GM12878 (cell line): ENCODE data around the gene SINHCAF. TPM values are rescaled to one million over a fixed set of nuclear protein-coding genes. Genes with fewer than 3 reads are reported as not detected.

Experiments
- BHLHE40 ChIP-seq, 2 experiments: fragments of 450-650 bp in 1 of 2; IDR thresholded peaks; 2 replicates each; pipeline ENCODE4 v1.6.1; 2011 to 2017; ENCODE audit warnings: low read depth in 2 of 2, borderline replicate concordance in 1 of 2, improper control_type of control experiment in 1 of 2, low read length in 1 of 2, mild to moderate bottlenecking in 1 of 2
- EP300 ChIP-seq, 2 experiments: fragments of 150-350 bp in 1 of 2; IDR thresholded peaks; 2 replicates each; pipeline ENCODE4 v1.6.1; 2011 to 2012; ENCODE audit warnings: low read depth in 2 of 2, low read length in 2 of 2, borderline replicate concordance in 1 of 2, improper control_type of control experiment in 1 of 2, inconsistent platforms in 1 of 2; ENCODE audit not compliant: control insufficient read depth in 1 of 2
- ETV6 ChIP-seq, 2 experiments: fragments of 450-650 bp in 1 of 2; IDR thresholded peaks in 1 of 2; conservative IDR thresholded peaks in 1 of 2; 2 replicates each; pipeline ENCODE4 v1.6.1; 2014; ENCODE audit warnings: antibody characterized with exemption in 1 of 2, borderline replicate concordance in 1 of 2, low read depth in 1 of 2, mild to moderate bottlenecking in 1 of 2, moderate library complexity in 1 of 2
- EZH2 ChIP-seq: IDR thresholded peaks from 2 replicates; pipeline ENCODE4 v1.6.1; 2012; ENCODE audit warnings: low read depth, mild to moderate bottlenecking, control low read depth, inconsistent platforms, low read length, borderline replicate concordance; ENCODE audit not compliant: control insufficient read depth
- IKZF2 ChIP-seq, 2 experiments: fragments of 450-650 bp; IDR thresholded peaks; 2 replicates each; pipeline ENCODE4 v1.6.1; 2017; ENCODE audit warnings: mild to moderate bottlenecking in 2 of 2, moderate library complexity in 2 of 2
- JUND ChIP-seq: IDR thresholded peaks from 2 replicates; pipeline ENCODE4 v1.6.1; 2012; ENCODE audit warnings: low read depth, mild to moderate bottlenecking, low read length, improper control_type of control experiment, moderate library complexity
- KDM1A ChIP-seq: fragments of 200-600 bp; sonication (generic); IDR thresholded peaks from 2 replicates; pipeline ENCODE4 v1.6.1; 2016; ENCODE audit warnings: borderline replicate concordance
- MTA3 ChIP-seq: IDR thresholded peaks from 2 replicates; pipeline ENCODE4 v1.6.1; 2012; ENCODE audit warnings: low read length, inconsistent platforms, borderline replicate concordance
- NBN ChIP-seq: fragments of 450-650 bp; IDR thresholded peaks from 2 replicates; pipeline ENCODE4 v1.6.1; 2016
- RAD21 ChIP-seq: IDR thresholded peaks from 2 replicates; pipeline ENCODE4 v1.6.1; 2011; ENCODE audit warnings: mild to moderate bottlenecking, low read depth, low read length, moderate library complexity; ENCODE audit not compliant: insufficient read depth
- RCOR1 ChIP-seq: conservative IDR thresholded peaks from 2 replicates; pipeline ENCODE4 v1.6.1; 2012; ENCODE audit warnings: low read depth, low read length, improper control_type of control experiment
- SIN3A ChIP-seq: IDR thresholded peaks from 2 replicates; pipeline ENCODE4 v1.6.1; 2012; ENCODE audit warnings: low read depth, low read length, improper control_type of control experiment
- STAT1 ChIP-seq: fragments of 450-650 bp; conservative IDR thresholded peaks from 2 replicates; pipeline ENCODE4 v1.6.1; 2014; ENCODE audit warnings: antibody characterized with exemption, mild to moderate bottlenecking
- TBL1XR1 ChIP-seq: IDR thresholded peaks from 2 replicates; pipeline ENCODE4 v1.6.1; 2012; ENCODE audit warnings: low read depth, low read length, improper control_type of control experiment
- ZZZ3 ChIP-seq: IDR thresholded peaks from 2 replicates; pipeline ENCODE4 v1.6.1; 2011; ENCODE audit warnings: low read depth; ENCODE audit not compliant: control insufficient read depth, insufficient read length
- polyA plus RNA-seq, 11 experiments: library from polyadenylated mRNA; depleted of rRNA in 4 of 11; unstranded in 6 of 11; stranded (reverse) in 5 of 11; fragments of >200 nt; fragmentation: Nextera tagmentation in 4 of 11; fragmentation: Illumina TruSeq in 1 of 11; extraction: Ambion mirVana in 4 of 11; extraction: Trizol in 1 of 11; gene quantifications; 1 replicate in 1 of 11; 2 replicates in 10 of 11; pipeline versions ENCODE4 v1.2.1 to v1.2.3, GENCODE V29; 2011 to 2016; ENCODE audit warnings: inconsistent platforms in 2 of 11, missing spikeins in 2 of 11, low read depth in 1 of 11
- total RNA-seq, 4 experiments: library from RNA; depleted of rRNA in 3 of 4; stranded (reverse); fragments of >200 nt in 3 of 4; fragmentation: Illumina TruSeq in 1 of 4; extraction: Trizol in 1 of 4; gene quantifications; 2 replicates each; pipeline versions ENCODE4 v1.2.1 to v1.2.3, GENCODE V29; 2013 to 2021
- TF ChIP-seq, protein P1 (sequence below): fragments of 450-650 bp; IDR thresholded peaks from 2 replicates; pipeline ENCODE4 v1.6.1; 2016; ENCODE audit warnings: mild to moderate bottlenecking
- TF ChIP-seq, protein P2 (sequence below): fragments of 450-650 bp; IDR thresholded peaks from 2 replicates; pipeline ENCODE4 v1.6.1; 2017; ENCODE audit warnings: mild to moderate bottlenecking
- TF ChIP-seq, protein P3 (sequence below): fragments of 450-650 bp; IDR thresholded peaks from 2 replicates; pipeline ENCODE4 v1.6.1; 2018; ENCODE audit warnings: mild to moderate bottlenecking, low read depth, moderate library complexity; ENCODE audit not compliant: partially characterized antibody

Gene SINHCAF
- total and polyA plus RNA-seq, 10 of the 15 experiments (the other 5 are each of a cell fraction or from before 2014, with no cell fraction given), result 60.4 to 156 (median 90.3) TPM

DNA sequence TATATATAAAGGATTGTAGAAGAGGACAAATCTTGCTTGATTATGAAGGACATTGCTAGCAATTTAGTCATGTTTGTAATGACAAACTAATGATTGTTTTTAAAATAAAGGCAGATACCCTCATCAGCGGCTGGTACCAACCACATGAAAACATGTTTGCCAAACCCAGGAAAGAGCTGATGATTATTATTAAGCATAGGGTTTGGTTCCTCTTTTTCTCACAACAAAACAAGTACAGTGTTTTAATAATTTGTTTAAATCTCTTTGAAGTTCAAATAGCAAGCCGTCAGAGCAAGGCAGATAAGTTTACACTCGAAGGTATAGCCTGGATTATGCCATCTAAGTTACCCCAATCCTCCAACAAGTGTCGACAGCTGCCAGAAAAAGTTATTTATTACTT, 5.3 kb upstream of the SINHCAF start (continued):
- TF ChIP-seq RCOR1, result no peak
- TF ChIP-seq, protein P1, sequence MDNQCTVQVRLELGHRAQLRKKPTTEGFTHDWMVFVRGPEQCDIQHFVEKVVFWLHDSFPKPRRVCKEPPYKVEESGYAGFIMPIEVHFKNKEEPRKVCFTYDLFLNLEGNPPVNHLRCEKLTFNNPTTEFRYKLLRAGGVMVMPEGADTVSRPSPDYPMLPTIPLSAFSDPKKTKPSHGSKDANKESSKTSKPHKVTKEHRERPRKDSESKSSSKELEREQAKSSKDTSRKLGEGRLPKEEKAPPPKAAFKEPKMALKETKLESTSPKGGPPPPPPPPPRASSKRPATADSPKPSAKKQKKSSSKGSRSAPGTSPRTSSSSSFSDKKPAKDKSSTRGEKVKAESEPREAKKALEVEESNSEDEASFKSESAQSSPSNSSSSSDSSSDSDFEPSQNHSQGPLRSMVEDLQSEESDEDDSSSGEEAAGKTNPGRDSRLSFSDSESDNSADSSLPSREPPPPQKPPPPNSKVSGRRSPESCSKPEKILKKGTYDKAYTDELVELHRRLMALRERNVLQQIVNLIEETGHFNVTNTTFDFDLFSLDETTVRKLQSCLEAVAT, result no peak
- TF ChIP-seq MTA3, result no peak
- no peak for TF ChIP-seq ZZZ3
- no peak for TF ChIP-seq KDM1A
- TF ChIP-seq TBL1XR1, result no peak
- no peak for TF ChIP-seq ETV6 (conservative IDR thresholded peaks at IDR 0.05 in 1 of 2, IDR thresholded peaks at IDR 0.05 in 1 of 2; ENCODE audit: borderline replicate concordance in 1 of 2, low read depth in 1 of 2)
- TF ChIP-seq, protein P2, sequence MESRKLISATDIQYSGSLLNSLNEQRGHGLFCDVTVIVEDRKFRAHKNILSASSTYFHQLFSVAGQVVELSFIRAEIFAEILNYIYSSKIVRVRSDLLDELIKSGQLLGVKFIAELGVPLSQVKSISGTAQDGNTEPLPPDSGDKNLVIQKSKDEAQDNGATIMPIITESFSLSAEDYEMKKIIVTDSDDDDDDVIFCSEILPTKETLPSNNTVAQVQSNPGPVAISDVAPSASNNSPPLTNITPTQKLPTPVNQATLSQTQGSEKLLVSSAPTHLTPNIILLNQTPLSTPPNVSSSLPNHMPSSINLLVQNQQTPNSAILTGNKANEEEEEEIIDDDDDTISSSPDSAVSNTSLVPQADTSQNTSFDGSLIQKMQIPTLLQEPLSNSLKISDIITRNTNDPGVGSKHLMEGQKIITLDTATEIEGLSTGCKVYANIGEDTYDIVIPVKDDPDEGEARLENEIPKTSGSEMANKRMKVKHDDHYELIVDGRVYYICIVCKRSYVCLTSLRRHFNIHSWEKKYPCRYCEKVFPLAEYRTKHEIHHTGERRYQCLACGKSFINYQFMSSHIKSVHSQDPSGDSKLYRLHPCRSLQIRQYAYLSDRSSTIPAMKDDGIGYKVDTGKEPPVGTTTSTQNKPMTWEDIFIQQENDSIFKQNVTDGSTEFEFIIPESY, result no peak
- TF ChIP-seq JUND, result no peak
- TF ChIP-seq EZH2, result no peak
- TF ChIP-seq IKZF2 (IDR thresholded peaks at IDR 0.05), result peak in 1 of 2 experiments; percentile 24; a peak in 2 of 4 replicates
- TF ChIP-seq, protein P3, sequence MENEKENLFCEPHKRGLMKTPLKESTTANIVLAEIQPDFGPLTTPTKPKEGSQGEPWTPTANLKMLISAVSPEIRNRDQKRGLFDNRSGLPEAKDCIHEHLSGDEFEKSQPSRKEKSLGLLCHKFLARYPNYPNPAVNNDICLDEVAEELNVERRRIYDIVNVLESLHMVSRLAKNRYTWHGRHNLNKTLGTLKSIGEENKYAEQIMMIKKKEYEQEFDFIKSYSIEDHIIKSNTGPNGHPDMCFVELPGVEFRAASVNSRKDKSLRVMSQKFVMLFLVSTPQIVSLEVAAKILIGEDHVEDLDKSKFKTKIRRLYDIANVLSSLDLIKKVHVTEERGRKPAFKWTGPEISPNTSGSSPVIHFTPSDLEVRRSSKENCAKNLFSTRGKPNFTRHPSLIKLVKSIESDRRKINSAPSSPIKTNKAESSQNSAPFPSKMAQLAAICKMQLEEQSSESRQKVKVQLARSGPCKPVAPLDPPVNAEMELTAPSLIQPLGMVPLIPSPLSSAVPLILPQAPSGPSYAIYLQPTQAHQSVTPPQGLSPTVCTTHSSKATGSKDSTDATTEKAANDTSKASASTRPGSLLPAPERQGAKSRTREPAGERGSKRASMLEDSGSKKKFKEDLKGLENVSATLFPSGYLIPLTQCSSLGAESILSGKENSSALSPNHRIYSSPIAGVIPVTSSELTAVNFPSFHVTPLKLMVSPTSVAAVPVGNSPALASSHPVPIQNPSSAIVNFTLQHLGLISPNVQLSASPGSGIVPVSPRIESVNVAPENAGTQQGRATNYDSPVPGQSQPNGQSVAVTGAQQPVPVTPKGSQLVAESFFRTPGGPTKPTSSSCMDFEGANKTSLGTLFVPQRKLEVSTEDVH, result no peak
- no peak for TF ChIP-seq BHLHE40 (IDR thresholded peaks at IDR 0.05; ENCODE audit: borderline replicate concordance in 1 of 2, low read depth in 2 of 2, low read length in 1 of 2)
- no peak for TF ChIP-seq RAD21
- no peak for TF ChIP-seq EP300 (IDR thresholded peaks at IDR 0.05; ENCODE audit: borderline replicate concordance in 1 of 2, control insufficient read depth in 1 of 2, low read depth in 2 of 2, low read length in 2 of 2)
- TF ChIP-seq NBN, result no peak
- no peak for TF ChIP-seq STAT1
- no peak for TF ChIP-seq SIN3A
